ENCODE results near the gene MAP4. TPM values are rescaled to one million over a fixed set of nuclear protein-coding genes. Genes with fewer than 3 reads are reported as not detected.

Gene MAP4
- total and polyA plus RNA-seq, 2 of the 13 experiments (the other 11 are each of a cell fraction or from before 2014, with no cell fraction given) = 33.1 to 38.7 TPM

DNA sequence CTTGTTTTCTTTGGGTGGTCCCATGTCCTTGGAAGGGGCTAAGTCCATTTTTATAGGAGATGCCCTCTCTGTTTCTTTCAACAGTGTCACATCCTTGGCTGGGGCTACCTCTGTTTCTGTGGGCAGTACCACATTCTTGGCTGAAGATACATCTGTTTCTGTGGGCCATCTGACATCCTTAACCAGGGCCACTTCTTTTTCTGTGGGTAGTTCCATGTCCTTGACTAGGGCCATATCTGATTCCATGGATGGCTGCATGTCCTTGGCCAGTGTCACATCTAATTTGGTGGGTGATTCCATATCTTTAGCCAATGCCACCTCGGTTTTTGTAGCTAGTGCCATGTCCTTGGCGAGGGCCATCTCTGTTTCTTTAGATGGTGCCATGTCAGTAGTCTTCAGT, 99.5 kb downstream of the MAP4 start:
- Histone ChIP-seq H2AFZ (ENCODE audit: low read length) (no peak overlapping the region), H3K4me2 (ENCODE audit: low read depth, low read length) (no peak overlapping the region), H3K4me3 (replicated peaks in 1 of 3; ENCODE audit: insufficient read depth in 1 of 3, low read depth in 2 of 3, low read length in 3 of 3) (no peak overlapping the region), H3K27me3 (ENCODE audit: control insufficient read depth in 1 of 2, insufficient read depth in 2 of 2, low read length in 2 of 2) (no peaks in the 10 kb centered on the region), H3K4me1 (ENCODE audit: insufficient read depth, low read length) (no peaks in the 10 kb centered on the region), H3K79me2 (ENCODE audit: insufficient read depth, low read length) (no peaks in the 10 kb centered on the region), H3K27ac (ENCODE audit: extremely low read length, insufficient read depth, low read length) (no peak overlapping the region), H4K20me1 (ENCODE audit: insufficient read depth, low read length) (no peaks in the 10 kb centered on the region), H3K9me3 (ENCODE audit: low read length) (no peaks in the 10 kb centered on the region), H3K36me3 (replicated peaks in 1 of 2; ENCODE audit: control insufficient read depth in 1 of 2, insufficient read depth in 2 of 2, low read length in 2 of 2) (peaks cover 21 to 57% of the 10 kb centered on the region in 2 experiments), H3K9ac (ENCODE audit: insufficient read depth, low read depth, low read length) (no peak overlapping the region)
- WGBS (ENCODE audit: low lambda C conversion rate) = 92% methylated on average over 2 of the region's 2 CpGs
- BruUV-seq (replicated peaks) = no TSS peak
- FAIRE-seq (no peak), DNase-seq (ENCODE audit: low spot score) (no peak), ATAC-seq (no peak)
- intact Hi-C loops (cut with micrococcal nuclease; ENCODE audit: unreplicated experiment) = no loop called here
- ChIA-PET CTCF (ENCODE audit: low intra/inter-chr PET ratio, low total read pairs) (no interaction called here), POLR2A (no interaction called here)
- in situ Hi-C loops (cut with HindIII; ENCODE audit: extremely low pct_ligation_motif_present, low pct_unique_long_range_greater_than_20kb) = no loop called here
- TF ChIP-seq ZFP62 (CRISPR knock-in tag; IDR thresholded peaks at IDR 0.05) = no peak
- TF ChIP-seq, protein P1, sequence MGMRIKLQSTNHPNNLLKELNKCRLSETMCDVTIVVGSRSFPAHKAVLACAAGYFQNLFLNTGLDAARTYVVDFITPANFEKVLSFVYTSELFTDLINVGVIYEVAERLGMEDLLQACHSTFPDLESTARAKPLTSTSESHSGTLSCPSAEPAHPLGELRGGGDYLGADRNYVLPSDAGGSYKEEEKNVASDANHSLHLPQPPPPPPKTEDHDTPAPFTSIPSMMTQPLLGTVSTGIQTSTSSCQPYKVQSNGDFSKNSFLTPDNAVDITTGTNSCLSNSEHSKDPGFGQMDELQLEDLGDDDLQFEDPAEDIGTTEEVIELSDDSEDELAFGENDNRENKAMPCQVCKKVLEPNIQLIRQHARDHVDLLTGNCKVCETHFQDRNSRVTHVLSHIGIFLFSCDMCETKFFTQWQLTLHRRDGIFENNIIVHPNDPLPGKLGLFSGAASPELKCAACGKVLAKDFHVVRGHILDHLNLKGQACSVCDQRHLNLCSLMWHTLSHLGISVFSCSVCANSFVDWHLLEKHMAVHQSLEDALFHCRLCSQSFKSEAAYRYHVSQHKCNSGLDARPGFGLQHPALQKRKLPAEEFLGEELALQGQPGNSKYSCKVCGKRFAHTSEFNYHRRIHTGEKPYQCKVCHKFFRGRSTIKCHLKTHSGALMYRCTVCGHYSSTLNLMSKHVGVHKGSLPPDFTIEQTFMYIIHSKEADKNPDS (CRISPR knock-in tag; IDR thresholded peaks at IDR 0.05) = no peak
- TF ChIP-seq JARID2 (CRISPR knock-in tag; IDR thresholded peaks at IDR 0.05; ENCODE audit: insufficient replicate concordance) = no peak
- no peak for TF ChIP-seq FOXM1 (CRISPR knock-in tag; IDR thresholded peaks at IDR 0.05)
- TF ChIP-seq, protein P2, sequence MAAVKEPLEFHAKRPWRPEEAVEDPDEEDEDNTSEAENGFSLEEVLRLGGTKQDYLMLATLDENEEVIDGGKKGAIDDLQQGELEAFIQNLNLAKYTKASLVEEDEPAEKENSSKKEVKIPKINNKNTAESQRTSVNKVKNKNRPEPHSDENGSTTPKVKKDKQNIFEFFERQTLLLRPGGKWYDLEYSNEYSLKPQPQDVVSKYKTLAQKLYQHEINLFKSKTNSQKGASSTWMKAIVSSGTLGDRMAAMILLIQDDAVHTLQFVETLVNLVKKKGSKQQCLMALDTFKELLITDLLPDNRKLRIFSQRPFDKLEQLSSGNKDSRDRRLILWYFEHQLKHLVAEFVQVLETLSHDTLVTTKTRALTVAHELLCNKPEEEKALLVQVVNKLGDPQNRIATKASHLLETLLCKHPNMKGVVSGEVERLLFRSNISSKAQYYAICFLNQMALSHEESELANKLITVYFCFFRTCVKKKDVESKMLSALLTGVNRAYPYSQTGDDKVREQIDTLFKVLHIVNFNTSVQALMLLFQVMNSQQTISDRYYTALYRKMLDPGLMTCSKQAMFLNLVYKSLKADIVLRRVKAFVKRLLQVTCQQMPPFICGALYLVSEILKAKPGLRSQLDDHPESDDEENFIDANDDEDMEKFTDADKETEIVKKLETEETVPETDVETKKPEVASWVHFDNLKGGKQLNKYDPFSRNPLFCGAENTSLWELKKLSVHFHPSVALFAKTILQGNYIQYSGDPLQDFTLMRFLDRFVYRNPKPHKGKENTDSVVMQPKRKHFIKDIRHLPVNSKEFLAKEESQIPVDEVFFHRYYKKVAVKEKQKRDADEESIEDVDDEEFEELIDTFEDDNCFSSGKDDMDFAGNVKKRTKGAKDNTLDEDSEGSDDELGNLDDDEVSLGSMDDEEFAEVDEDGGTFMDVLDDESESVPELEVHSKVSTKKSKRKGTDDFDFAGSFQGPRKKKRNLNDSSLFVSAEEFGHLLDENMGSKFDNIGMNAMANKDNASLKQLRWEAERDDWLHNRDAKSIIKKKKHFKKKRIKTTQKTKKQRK (IDR thresholded peaks at IDR 0.05; ENCODE audit: low read length) = no peak
- no peak for TF ChIP-seq MED1 (CRISPR knock-in tag; IDR thresholded peaks at IDR 0.05)
- TF ChIP-seq KDM4B (CRISPR knock-in tag; IDR thresholded peaks at IDR 0.05) = no peak
- TF ChIP-seq, protein P3, sequence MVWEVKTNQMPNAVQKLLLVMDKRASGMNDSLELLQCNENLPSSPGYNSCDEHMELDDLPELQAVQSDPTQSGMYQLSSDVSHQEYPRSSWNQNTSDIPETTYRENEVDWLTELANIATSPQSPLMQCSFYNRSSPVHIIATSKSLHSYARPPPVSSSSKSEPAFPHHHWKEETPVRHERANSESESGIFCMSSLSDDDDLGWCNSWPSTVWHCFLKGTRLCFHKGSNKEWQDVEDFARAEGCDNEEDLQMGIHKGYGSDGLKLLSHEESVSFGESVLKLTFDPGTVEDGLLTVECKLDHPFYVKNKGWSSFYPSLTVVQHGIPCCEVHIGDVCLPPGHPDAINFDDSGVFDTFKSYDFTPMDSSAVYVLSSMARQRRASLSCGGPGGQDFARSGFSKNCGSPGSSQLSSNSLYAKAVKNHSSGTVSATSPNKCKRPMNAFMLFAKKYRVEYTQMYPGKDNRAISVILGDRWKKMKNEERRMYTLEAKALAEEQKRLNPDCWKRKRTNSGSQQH (CRISPR knock-in tag; IDR thresholded peaks at IDR 0.05; ENCODE audit: low read depth) = no peak
- no peak for TF ChIP-seq ZNF549 (CRISPR knock-in tag; IDR thresholded peaks at IDR 0.05)
- TF ChIP-seq, protein P4, sequence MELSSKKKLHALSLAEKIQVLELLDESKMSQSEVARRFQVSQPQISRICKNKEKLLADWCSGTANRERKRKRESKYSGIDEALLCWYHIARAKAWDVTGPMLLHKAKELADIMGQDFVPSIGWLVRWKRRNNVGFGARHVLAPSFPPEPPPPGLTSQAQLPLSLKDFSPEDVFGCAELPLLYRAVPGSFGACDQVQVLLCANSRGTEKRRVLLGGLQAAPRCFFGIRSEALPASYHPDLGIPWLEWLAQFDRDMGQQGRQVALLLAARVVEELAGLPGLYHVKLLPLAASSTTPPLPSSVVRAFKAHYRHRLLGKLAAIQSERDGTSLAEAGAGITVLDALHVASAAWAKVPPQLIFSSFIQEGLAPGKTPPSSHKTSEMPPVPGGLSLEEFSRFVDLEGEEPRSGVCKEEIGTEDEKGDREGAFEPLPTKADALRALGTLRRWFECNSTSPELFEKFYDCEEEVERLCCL (CRISPR knock-in tag; IDR thresholded peaks at IDR 0.05; ENCODE audit: borderline replicate concordance) = no peak
- TF ChIP-seq HNF4A (CRISPR knock-in tag; IDR thresholded peaks at IDR 0.05) = no peak
- TF ChIP-seq, protein P5, sequence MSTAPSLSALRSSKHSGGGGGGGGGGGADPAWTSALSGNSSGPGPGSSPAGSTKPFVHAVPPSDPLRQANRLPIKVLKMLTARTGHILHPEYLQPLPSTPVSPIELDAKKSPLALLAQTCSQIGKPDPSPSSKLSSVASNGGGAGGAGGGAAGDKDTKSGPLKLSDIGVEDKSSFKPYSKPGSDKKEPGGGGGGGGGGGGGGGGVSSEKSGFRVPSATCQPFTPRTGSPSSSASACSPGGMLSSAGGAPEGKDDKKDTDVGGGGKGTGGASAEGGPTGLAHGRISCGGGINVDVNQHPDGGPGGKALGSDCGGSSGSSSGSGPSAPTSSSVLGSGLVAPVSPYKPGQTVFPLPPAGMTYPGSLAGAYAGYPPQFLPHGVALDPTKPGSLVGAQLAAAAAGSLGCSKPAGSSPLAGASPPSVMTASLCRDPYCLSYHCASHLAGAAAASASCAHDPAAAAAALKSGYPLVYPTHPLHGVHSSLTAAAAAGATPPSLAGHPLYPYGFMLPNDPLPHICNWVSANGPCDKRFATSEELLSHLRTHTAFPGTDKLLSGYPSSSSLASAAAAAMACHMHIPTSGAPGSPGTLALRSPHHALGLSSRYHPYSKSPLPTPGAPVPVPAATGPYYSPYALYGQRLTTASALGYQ (CRISPR knock-in tag; IDR thresholded peaks at IDR 0.05) = no peak
- TF ChIP-seq MED8 (CRISPR knock-in tag; IDR thresholded peaks at IDR 0.05; ENCODE audit: insufficient replicate concordance) = no peak
- no peak for TF ChIP-seq SP1 (IDR thresholded peaks at IDR 0.05)
- TF ChIP-seq SP1 (CRISPR knock-in tag; IDR thresholded peaks at IDR 0.05) = no peak
- TF ChIP-seq MYC (CRISPR knock-in tag; IDR thresholded peaks at IDR 0.05; ENCODE audit: borderline replicate concordance) = no peak
- TF ChIP-seq KAT7 (CRISPR knock-in tag; IDR thresholded peaks at IDR 0.05; ENCODE audit: borderline replicate concordance) = no peak
